NCI-H1048 (cell line): ENCODE data around the gene CAPN2.

Source experiments
- DNase-seq: peaks from one replicate; lab custom pipeline; 2025; lab: John Stamatoyannopoulos, UW

CAPN2 gene

GRCh38 chr1:223702735-223703667 is 9.3 kb upstream of the CAPN2 start:
- no peak for DNase-seq

GRCh38 chr1:223703668-223704013 is 8.7 kb upstream of the CAPN2 start:
- DNase-seq: no peak

DNA sequence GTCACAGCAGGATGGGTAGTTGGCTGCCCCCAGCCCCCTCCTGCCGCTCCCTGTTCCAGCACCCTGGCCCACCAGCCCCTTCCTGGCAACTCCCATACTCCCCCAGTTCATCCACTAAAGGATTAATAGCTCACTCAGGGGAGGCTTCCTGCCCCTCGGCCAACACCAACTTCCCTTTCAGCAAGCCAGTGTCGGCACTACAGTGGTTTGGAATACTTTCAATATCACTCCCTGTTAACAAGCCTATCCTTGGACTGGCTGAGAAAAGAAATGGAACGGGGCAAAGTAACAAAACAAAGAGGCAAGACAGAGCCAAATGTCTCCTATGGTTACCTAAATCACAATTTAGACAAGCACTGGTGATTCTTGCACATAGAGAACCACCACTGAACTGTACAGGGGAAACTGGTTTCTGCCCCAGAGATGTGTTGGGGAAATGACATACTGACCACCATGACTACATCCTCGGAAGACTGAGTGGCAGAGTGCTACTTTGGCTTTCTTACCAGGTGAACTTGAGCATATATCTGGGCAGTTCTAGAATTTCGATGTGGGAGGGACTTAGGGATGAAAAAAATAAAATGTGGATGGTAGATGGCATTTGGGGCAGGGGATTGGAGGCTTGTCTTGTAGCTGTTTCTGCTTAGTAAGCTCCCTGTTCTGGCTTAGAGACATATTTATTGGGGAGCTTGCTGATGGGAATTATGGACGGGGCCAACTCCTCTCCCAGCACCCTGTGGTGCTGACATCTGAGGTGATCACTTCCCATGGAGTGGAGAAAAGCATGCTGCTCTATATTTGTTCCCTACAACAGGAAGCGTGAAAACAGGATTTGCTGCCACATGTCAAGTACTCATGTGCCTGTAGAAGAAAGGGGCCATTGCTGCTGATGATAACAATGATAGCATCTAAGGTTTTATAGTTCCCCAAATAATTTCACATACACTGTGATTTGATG is 7.1 kb upstream of the CAPN2 start:
- DNase-seq: no peak

GRCh38 chr1:223706077-223706973 is 6.0 kb upstream of the CAPN2 start:
- DNase-seq: no peak

GRCh38 chr1:223707256-223708000 is 4.9 kb upstream of the CAPN2 start:
- no peak for DNase-seq

DNA sequence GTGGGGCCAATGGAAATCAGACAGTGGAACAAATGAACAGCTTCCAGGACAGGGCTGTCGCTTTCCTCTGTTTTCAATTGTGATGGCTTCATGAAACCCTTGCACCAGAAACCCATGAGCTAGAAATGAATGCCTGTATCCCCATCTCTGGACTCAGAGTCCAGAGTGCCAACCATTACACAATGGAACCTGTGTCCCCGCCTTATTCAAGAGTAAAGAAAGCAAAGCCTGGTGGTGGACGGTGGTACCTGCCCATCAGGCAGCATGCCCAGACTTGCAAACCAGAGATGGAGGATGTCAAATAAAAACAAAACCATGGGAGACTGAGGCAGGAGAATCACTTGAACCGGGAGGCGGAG is 4.4 kb upstream of the CAPN2 start:
- no peak for DNase-seq

- DNase-seq: no peak
These were observed 3.6 kb upstream of the CAPN2 start for GRCh38 chr1:223708651-223709268.

DNA sequence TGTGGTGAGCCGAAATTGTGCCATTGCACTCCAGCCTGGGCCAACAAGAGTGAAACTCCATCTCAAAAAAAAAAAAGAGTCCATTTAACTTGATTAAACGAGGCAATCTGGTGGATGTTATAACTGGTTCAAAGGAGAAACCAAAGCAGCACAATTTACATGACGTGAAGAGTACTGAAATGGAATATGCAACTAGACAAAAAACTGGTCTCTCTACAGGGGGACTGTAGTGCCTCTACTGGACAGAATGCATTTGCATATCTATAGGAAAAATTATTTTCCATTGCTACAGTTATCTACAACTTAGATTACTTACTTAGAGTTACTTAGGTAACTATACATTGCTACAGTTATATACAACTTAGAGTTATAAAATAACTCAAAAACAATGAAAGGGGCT is 2.7 kb upstream of the CAPN2 start:
- DNase-seq: no peak

- DNase-seq: no peak
These were observed 1.9 kb upstream of the CAPN2 start for GRCh38 chr1:223710179-223711133.

DNA sequence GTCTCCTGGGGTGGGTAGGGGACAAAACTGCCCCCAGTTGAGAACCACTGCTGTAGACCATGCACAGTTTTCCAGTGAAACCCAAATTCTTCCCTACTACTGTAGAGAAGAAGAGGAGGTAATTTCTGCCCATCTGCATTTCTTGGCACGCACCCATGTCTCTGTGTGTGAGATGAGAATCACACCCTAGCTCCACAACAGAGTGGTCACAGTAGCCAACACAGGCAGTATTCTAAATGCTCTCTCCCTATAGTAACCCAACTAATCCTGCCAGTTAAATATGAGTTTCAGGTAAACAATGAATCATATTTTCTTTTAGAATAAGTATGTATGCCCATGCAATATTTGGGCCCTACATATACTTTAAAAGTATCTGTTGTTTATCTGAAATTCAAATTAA is 1.2 kb upstream of the CAPN2 start:
- DNase-seq: no peak

GRCh38 chr1:223711747-223712193 is 569 bp upstream of the CAPN2 start:
- DNase-seq: no peak

- no peak for DNase-seq
These were observed 623 bp downstream of the CAPN2 start for GRCh38 chr1:223712850-223713474.

DNA sequence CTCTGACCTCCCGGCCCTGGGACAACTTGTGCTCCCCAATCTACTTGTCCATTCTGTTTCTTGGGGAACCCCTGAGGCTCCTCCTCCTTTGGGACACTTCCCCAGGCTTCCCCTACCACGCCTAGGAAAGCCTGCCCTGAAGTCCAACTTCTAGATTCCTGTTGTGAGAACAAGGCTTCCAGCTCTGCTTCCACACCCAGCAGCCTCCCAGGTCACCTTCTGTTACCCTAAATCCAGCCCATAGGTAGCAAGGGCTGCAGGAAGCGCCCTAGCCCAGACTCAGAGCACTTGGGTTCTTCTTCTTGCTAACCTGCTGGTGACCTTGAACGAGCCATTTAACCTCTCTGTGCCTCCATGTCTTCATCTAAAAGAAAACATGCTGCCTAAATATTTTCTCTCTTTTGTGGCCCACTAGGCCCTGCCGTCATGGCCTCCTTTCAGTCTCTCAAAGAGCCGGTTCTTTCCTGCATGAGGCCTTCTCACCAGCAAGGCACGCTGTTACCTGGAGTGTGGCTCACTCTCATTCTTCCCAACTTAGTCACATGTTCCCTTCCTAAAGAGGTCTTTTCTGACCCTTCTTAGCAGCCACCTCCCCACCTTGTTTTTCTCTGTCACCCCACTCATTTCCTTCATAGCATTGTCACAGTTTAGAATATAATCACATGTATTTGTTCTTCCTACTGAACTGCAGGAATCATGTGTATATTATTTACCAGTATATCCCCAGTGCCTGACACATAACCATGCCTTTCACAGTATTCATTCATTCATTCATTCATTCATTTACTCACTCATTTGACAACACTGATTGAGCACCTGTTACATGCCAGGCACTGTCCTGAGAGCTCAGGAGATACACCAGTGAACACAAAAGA is 1.4 kb downstream of the CAPN2 start:
- no peak for DNase-seq

DNA sequence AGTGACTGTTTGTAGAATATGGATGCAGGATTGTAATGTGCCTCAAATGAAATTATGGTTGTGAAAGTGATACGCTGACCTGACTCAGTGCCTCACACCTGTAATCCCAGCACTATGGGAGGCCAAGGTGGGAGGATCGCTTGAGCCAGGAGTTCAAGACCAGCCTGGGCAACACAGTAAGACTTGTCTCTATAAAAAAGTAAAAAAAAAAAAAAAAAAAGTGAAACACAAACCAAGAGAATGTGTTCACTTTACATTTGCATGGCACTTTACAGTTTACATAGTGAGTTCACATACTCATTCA is 2.0 kb downstream of the CAPN2 start:
- DNase-seq: no peak

- no peak for DNase-seq
These were observed 2.7 kb downstream of the CAPN2 start for GRCh38 chr1:223714849-223715603.

- no peak for DNase-seq
These were observed 3.3 kb downstream of the CAPN2 start for GRCh38 chr1:223715604-223716172.

DNA sequence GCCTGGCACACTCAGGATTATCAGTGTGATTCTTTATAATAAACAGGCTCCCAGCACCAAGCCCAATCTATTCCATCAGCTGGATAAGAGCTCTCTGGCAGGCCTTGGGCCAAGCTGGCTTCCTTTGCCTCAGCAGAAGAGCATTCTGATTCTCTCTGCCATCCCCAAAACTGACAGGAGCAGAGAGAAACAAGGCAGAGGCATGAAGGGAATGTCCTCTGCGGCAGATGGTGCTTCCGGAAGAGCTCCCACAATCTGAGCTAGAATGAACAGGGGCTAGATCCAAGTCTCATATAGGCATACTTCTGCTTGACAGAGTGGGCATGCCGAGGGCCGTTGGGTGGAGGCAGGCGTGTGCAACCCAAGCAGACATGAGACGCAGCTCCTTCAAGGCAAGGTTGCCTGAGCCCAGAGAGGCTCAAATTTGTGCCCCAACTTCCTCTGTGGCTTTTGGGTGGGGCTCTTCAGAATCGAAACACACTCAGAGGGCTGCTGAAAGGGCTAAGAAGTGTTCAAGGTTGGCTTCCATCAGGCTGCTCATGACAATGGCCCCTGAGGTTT is 4.0 kb downstream of the CAPN2 start:
- no peak for DNase-seq
